Omental fat pad (tissue), 4 donors: Measurements from ENCODE around the gene TUBB4B. TPM values are rescaled to one million over a fixed set of nuclear protein-coding genes. Genes with fewer than 3 reads are reported as not detected.

Experiments
- ATAC-seq: fragments of 150-250 bp; one replicate; pipeline ENCODE4 v1.9.1; 2016; ENCODE audit warnings: mild to moderate bottlenecking, moderate library complexity; ENCODE audit not compliant: low FRiP score
- DNase-seq: peaks from one replicate; pipeline ENCODE4 v3.0.0-alpha.2; 2019; ENCODE audit warnings: low spot score
- total RNA-seq, 4 donors: library from RNA; depleted of rRNA; stranded (reverse); fragments of >200 nt; gene quantifications; one replicate each; pipeline ENCODE4 v1.1.0, GENCODE V29; 2016
- TF ChIP-seq, protein P1 (sequence below), 3 donors: fragments of 450-650 bp; IDR thresholded peaks; one replicate each; pipeline ENCODE4 v1.5.1; 2016 to 2017; ENCODE audit warnings: antibody characterized with exemption in 3 of 3, mild to moderate bottlenecking in 3 of 3, moderate library complexity in 2 of 3

TUBB4B gene
- total RNA-seq, 4 donors from 2014 or later = 197 to 452 (median 288) TPM

DNA sequence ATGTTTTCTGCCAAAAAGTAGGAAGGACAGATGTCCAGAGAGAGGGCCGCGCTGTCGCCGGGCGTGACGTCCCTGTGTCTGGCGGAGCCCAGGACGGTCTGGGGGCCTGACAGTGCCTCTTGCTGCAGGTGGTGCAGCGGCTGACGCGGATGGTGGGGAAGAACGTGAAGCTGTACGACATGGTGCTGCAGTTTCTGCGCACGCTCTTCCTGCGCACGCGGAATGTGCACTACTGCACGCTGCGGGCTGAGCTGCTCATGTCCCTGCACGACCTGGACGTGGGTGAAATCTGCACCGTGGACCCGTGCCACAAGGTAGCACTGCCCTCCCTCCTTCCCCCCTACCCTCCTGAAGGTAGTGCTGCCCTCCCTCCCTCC, 21.8 kb downstream of the TUBB4B start:
- ATAC-seq (no peak), DNase-seq (no peak)
- TF ChIP-seq, protein P1, sequence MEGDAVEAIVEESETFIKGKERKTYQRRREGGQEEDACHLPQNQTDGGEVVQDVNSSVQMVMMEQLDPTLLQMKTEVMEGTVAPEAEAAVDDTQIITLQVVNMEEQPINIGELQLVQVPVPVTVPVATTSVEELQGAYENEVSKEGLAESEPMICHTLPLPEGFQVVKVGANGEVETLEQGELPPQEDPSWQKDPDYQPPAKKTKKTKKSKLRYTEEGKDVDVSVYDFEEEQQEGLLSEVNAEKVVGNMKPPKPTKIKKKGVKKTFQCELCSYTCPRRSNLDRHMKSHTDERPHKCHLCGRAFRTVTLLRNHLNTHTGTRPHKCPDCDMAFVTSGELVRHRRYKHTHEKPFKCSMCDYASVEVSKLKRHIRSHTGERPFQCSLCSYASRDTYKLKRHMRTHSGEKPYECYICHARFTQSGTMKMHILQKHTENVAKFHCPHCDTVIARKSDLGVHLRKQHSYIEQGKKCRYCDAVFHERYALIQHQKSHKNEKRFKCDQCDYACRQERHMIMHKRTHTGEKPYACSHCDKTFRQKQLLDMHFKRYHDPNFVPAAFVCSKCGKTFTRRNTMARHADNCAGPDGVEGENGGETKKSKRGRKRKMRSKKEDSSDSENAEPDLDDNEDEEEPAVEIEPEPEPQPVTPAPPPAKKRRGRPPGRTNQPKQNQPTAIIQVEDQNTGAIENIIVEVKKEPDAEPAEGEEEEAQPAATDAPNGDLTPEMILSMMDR (IDR thresholded peaks at IDR 0.05) = no peak

DNA sequence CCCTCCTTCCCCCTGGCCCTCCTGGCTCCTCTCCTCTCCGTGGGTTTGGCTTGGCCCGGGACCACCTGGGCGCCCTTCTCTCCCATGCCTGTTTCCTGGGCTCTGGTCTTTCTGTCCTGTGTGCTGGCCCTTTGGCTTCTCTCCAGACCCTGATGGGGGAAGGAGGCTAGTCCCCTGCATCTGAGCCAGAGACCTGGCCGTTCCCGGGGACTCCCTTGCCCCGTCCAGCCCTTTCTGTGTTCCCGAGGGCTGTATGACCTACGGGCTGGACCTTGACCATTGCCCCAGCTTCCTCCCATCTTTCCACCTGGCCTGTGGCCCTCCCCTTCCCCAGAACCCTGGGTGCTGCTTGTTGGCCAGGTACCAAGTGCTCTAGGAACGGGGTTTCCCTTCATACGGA, 22.4 kb downstream of the TUBB4B start:
- TF ChIP-seq, protein P1 (IDR thresholded peaks at IDR 0.05) = no peak
- DNase-seq (no peak), ATAC-seq (no peak)

GRCh38 chr9:137264067-137264466, 23.0 kb downstream of the TUBB4B start:
- TF ChIP-seq, protein P1 (IDR thresholded peaks at IDR 0.05) = no peak
- no peak for ATAC-seq
- DNase-seq = no peak

GRCh38 chr9:137265496-137266161, 24.5 kb downstream of the TUBB4B start:
- TF ChIP-seq, protein P1 (IDR thresholded peaks at IDR 0.05) = no peak
- no peak for ATAC-seq
- DNase-seq = no peak

GRCh38 chr9:137266162-137266527, 25.1 kb downstream of the TUBB4B start:
- TF ChIP-seq, protein P1 (IDR thresholded peaks at IDR 0.05) = no peak
- ATAC-seq (no peak), DNase-seq (no peak)

DNA sequence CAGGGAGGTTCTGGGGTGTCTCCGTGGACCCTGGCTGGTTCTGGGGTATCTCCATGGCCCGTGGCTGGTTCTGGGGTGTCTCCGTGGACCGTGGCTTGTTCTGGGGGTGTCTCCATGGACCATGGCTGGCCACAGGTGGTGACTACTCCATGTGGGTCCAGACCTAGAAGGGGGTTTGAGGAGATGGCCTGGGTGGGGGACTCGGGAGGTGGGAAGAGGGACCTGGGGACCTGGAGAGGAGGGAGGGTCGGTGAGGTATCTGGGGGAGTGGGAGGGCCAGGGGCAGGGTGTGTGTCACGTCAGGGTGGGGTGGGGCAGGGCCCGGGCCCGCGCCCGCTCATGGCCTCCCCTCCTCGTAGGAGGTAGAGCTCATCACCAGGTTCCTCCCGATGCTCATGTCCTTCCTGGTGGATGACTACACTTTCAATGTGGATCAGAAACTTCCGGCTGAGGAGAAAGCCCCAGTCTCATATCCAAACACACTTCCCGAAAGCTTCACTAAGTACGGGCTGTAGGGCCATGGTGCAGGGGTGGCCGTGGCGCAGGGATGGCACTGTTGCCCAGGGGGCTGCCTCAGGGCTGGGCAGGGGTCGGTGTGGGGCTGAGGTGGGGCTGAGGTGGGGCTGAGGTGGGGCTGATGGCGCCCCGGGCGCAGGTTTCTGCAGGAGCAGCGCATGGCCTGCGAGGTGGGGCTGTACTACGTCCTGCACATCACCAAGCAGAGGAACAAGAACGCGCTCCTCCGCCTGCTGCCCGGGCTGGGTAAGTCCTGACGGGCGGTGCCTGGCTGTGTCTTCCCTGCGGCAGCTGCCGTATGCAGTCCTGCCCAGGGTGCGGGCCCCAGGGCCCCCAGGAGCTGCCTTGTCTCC, 25.7 kb downstream of the TUBB4B start:
- DNase-seq (no peak), ATAC-seq (no peak)
- TF ChIP-seq, protein P1 (IDR thresholded peaks at IDR 0.05) = no peak
